Activated CD4-positive, alpha-beta T cell treated with anti-CD3 and anti-CD28 coated beads for 36 hours (primary cell): ENCODE results near the gene RPN2. TPM values are rescaled to one million over a fixed set of nuclear protein-coding genes. Genes with fewer than 3 reads are reported as not detected.

Experiments
- ATAC-seq: fragments of 200-7000 bp; cut with Tn5 transposase; one replicate; pipeline ENCODE4 v1.10.0; 2021; ENCODE audit warnings: mild to moderate bottlenecking, moderate library complexity
- CTCF ChIA-PET: fragments of 350-600 bp; sonication (Branson Sonifier 250); formaldehyde crosslinking; loops from one replicate; lab custom pipeline; 2021; ENCODE audit warnings: antibody characterized with exemption; lab: Charles Lee
- POLR2A ChIA-PET: fragments of 350-600 bp; sonication (Branson Sonifier 250); formaldehyde crosslinking; loops from one replicate; lab custom pipeline; 2021; ENCODE audit warnings: antibody characterized with exemption, inconsistent platforms; lab: Charles Lee
- DNase-seq: peaks from one replicate; pipeline ENCODE4 v3.0.0-alpha.2; 2020
- H3K27ac Mint-ChIP-seq: one replicate; pipeline ENCODE4 v1.8.0; 2021; ENCODE audit warnings: mixed read lengths
- H3K27me3 Mint-ChIP-seq: one replicate; pipeline ENCODE4 v1.8.0; 2021; ENCODE audit warnings: mixed read lengths
- H3K36me3 Mint-ChIP-seq: one replicate; pipeline ENCODE4 v1.8.0; 2021; ENCODE audit warnings: low read depth, mixed read lengths
- H3K4me1 Mint-ChIP-seq: one replicate; pipeline ENCODE4 v1.8.0; 2021; ENCODE audit warnings: mixed read lengths
- H3K4me3 Mint-ChIP-seq: one replicate; pipeline ENCODE4 v1.8.0; 2021; ENCODE audit warnings: mild to moderate bottlenecking, moderate library complexity, mixed read lengths
- H3K9me3 Mint-ChIP-seq: one replicate; pipeline ENCODE4 v1.8.0; 2021; ENCODE audit warnings: low read depth, mixed read lengths
- intact Hi-C, 2 experiments: fragments of 100-400 bp; cut with DNase I in 1 of 2; cut with micrococcal nuclease in 1 of 2; formaldehyde crosslinking; loops; one replicate each; pipeline versions ENCODE4 v1.14.2 to v1.15.1; 2022 to 2024; cut with DNase I, micrococcal nuclease
- total RNA-seq, 2 experiments: library from RNA; stranded (reverse); gene quantifications; one replicate each; pipeline ENCODE4 v1.2.3, GENCODE V29; 2021

The RPN2 gene
- total RNA-seq, 2 experiments from 2014 or later = 103 to 115 TPM

DNA sequence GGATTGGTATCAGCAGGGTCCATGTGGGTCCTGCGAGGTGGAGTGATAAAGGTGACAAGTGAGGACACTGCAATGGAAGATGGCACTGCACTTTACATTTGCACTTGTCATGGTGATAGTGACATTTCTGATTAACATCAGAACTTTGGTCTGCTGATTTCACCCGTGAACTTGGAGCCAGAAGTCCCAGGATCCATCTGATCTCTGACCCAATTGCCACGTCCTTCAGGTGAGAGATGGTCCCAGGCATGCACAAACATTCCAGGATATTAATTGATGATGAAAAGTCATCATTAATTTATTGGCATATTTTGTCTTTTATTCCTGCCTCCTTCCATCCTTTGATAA, 92.3 kb downstream of the RPN2 start:
- DNase-seq (no peak), ATAC-seq (no peak)
- ChIA-PET POLR2A (no interaction called here), CTCF (interaction anchor here (0.6 to 2.4 kb wide), 6 partner anchors 12 to 297 kb away, joined by 3 to 24 read pairs (median 6); no protein-coding TSS in a partner anchor)
- intact Hi-C loops = no loop called here
- Mint-ChIP-seq H3K9me3 (no peaks in the 10 kb centered on the region), H3K27me3 (peaks cover 2% of the 10 kb centered on the region), H3K36me3 (no peaks in the 10 kb centered on the region), H3K4me1 (no peaks in the 10 kb centered on the region), H3K4me3 (no peak overlapping the region), H3K27ac (no peak overlapping the region)

DNA sequence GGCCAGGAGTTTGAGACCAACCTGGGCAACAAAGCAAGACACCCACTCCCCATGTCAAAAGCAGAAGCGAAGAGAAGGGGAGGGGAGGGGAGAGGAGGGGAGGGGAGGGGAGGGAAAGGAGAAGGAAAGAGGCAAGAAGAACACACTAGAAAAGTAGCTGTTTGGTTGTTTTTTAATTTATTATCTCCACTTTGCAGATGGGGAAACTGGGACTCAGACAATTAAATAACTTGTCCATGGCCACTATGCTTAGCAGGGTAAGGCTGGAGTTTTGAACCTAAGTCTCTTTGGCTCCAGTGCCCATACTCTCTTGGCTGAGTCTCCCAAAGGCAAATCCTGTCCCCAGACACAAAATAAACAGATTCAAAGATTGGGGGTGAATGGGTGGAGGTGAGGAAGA, 94.9 kb downstream of the RPN2 start:
- POLR2A ChIA-PET = no interaction called here
- ATAC-seq (no peak), DNase-seq (no peak)
- H3K4me3 Mint-ChIP-seq = no peak overlapping the region
- H3K9me3 Mint-ChIP-seq = no peaks in the 10 kb centered on the region
- H3K27me3 Mint-ChIP-seq = no peaks in the 10 kb centered on the region
- CTCF ChIA-PET = no interaction called here
- H3K27ac Mint-ChIP-seq = no peak overlapping the region
- peaks cover 4% of the 10 kb centered on the region for H3K4me1 Mint-ChIP-seq
- intact Hi-C loops = no loop called here
- no peaks in the 10 kb centered on the region for H3K36me3 Mint-ChIP-seq

GRCh38 chr20:37274851-37275524, 95.9 kb downstream of the RPN2 start:
- Mint-ChIP-seq H3K27ac (no peak overlapping the region), H3K27me3 (no peaks in the 10 kb centered on the region), H3K4me3 (no peak overlapping the region), H3K36me3 (no peaks in the 10 kb centered on the region), H3K4me1 (peaks cover 4% of the 10 kb centered on the region), H3K9me3 (no peaks in the 10 kb centered on the region)
- POLR2A ChIA-PET = no interaction called here
- intact Hi-C loops = no loop called here
- DNase-seq = no peak
- ATAC-seq = no peak
- CTCF ChIA-PET = interaction anchor here (1.2 kb wide), 1 partner anchor 110 kb away, joined by 3 read pairs; no protein-coding TSS in a partner anchor

- Mint-ChIP-seq H3K4me1 (peaks cover 4% of the 10 kb centered on the region), H3K36me3 (no peaks in the 10 kb centered on the region), H3K4me3 (no peak overlapping the region), H3K27ac (no peak overlapping the region), H3K27me3 (peaks cover 1% of the 10 kb centered on the region), H3K9me3 (no peaks in the 10 kb centered on the region)
- ATAC-seq = peak; percentile 86
- peak; percentile 45 for DNase-seq
- intact Hi-C loops = no loop called here
- POLR2A ChIA-PET = no interaction called here
- CTCF ChIA-PET = interaction anchor here (0.6 to 1.6 kb wide), 5 partner anchors 8 to 439 kb away, joined by 4 to 5 read pairs (median 5); no protein-coding TSS in a partner anchor
These were observed 97.5 kb downstream of the RPN2 start for GRCh38 chr20:37276494-37277252.

GRCh38 chr20:37277253-37277593, 98.1 kb downstream of the RPN2 start:
- ChIA-PET CTCF (interaction anchor here (0.9 to 1.1 kb wide), 2 partner anchors 9 to 32 kb away, joined by 4 to 5 read pairs; no protein-coding TSS in a partner anchor), POLR2A (interaction anchor here (0.6 kb wide), 1 partner anchor 10 kb away, joined by 3 read pairs; no protein-coding TSS in a partner anchor)
- intact Hi-C loops = no loop called here
- no peak overlapping the region for H3K27ac Mint-ChIP-seq
- H3K9me3 Mint-ChIP-seq = no peaks in the 10 kb centered on the region
- ATAC-seq = no peak
- H3K36me3 Mint-ChIP-seq = no peaks in the 10 kb centered on the region
- no peak for DNase-seq
- no peak overlapping the region for H3K4me3 Mint-ChIP-seq
- H3K27me3 Mint-ChIP-seq = peaks cover 1% of the 10 kb centered on the region
- peaks cover 4% of the 10 kb centered on the region for H3K4me1 Mint-ChIP-seq

- DNase-seq (no peak), ATAC-seq (no peak)
- intact Hi-C loops = no loop called here
- H3K4me3 Mint-ChIP-seq = no peak overlapping the region
- no peak overlapping the region for H3K27ac Mint-ChIP-seq
- peaks cover 4% of the 10 kb centered on the region for H3K4me1 Mint-ChIP-seq
- no peaks in the 10 kb centered on the region for H3K36me3 Mint-ChIP-seq
- POLR2A ChIA-PET = no interaction called here
- H3K27me3 Mint-ChIP-seq = peaks cover 4% of the 10 kb centered on the region
- no peaks in the 10 kb centered on the region for H3K9me3 Mint-ChIP-seq
- CTCF ChIA-PET = no interaction called here
These were observed 99.9 kb downstream of the RPN2 start for GRCh38 chr20:37278966-37279590.

DNA sequence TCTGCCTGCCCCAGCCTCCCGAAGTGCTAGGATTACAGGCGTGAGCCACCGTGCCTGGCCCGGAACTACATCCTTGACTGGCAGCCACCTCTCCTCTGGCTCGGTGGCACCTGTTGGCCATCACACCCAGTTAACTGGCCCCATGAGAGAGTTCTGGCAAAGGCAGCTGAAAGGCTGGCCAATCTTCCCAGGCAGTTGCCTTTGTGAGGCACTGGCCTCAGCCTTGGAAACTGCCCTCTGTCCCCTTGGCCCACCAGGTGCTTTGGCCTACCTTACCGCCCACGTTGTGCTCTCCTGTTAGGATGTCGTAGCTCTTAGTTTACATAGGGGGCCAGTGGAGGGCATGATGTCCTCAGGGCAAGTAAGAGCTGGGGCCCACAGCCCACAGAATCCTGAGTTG, 100.7 kb downstream of the RPN2 start:
- H3K4me3 Mint-ChIP-seq = no peak overlapping the region
- H3K9me3 Mint-ChIP-seq = no peaks in the 10 kb centered on the region
- DNase-seq (no peak), ATAC-seq (no peak)
- peaks cover 4% of the 10 kb centered on the region for H3K4me1 Mint-ChIP-seq
- POLR2A ChIA-PET = no interaction called here
- intact Hi-C loops = no loop called here
- H3K36me3 Mint-ChIP-seq = no peaks in the 10 kb centered on the region
- CTCF ChIA-PET = interaction anchor here (0.6 to 0.9 kb wide), 2 partner anchors 182 to 251 kb away, joined by 3 read pairs; no protein-coding TSS in a partner anchor
- H3K27me3 Mint-ChIP-seq = peaks cover 4% of the 10 kb centered on the region
- no peak overlapping the region for H3K27ac Mint-ChIP-seq

- POLR2A ChIA-PET = no interaction called here
- Mint-ChIP-seq H3K9me3 (no peaks in the 10 kb centered on the region), H3K4me3 (no peak overlapping the region), H3K27ac (no peak overlapping the region), H3K27me3 (peaks cover 4% of the 10 kb centered on the region), H3K4me1 (peaks cover 4% of the 10 kb centered on the region), H3K36me3 (no peaks in the 10 kb centered on the region)
- DNase-seq (no peak), ATAC-seq (no peak)
- CTCF ChIA-PET = interaction anchor here (0.6 to 0.9 kb wide), 2 partner anchors 181 to 250 kb away, joined by 3 read pairs; no protein-coding TSS in a partner anchor
- intact Hi-C loops = no loop called here
These were observed 101.3 kb downstream of the RPN2 start for GRCh38 chr20:37280403-37280802.

GRCh38 chr20:37282556-37282955, 103.4 kb downstream of the RPN2 start:
- Mint-ChIP-seq H3K27me3 (peaks cover 4% of the 10 kb centered on the region), H3K9me3 (no peaks in the 10 kb centered on the region), H3K36me3 (no peaks in the 10 kb centered on the region), H3K4me3 (no peak overlapping the region), H3K27ac (no peak overlapping the region), H3K4me1 (no peaks in the 10 kb centered on the region)
- no peak for DNase-seq
- ATAC-seq = no peak
- POLR2A ChIA-PET = no interaction called here
- intact Hi-C loops = loop anchor here in 1 of 2 experiments (2.0 kb wide), 1 partner anchor 76 kb away; no protein-coding TSS in a partner anchor
- CTCF ChIA-PET = interaction anchor here (0.6 to 0.9 kb wide), 2 partner anchors 17 to 254 kb away, joined by 3 read pairs; no protein-coding TSS in a partner anchor

DNA sequence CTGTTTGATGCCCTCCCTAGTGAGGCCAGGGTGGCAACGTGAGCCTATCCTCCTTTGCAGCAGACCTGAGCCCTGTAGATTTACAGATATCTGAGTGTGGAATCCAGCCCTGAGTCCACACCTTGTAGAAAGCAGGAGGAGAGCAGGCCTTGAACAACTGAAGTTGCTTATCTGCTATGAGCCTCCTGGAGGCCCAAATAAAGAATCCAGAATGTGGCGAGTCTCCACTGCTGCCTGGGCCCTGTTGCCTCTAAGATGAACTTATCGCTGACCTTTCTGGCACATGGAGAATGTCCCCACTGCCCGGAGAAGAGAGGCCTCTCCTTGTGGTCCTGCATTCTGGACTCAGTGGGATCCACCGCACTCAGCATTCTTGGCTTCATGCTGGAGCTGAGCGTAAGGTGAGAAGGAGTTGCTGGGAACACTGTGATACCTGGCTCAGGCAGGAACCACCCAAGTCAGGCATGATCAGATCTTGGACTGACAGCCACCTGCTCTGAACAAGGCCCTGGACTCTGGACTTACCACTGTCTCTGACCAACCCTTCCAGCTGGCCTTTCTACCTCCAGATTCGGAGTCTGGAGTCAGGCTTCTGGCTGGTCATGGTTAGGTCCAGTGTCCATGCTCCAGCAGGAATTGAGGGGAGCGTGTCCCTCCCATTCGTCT, 104.5 kb downstream of the RPN2 start:
- Mint-ChIP-seq H3K27ac (no peak overlapping the region), H3K9me3 (no peaks in the 10 kb centered on the region), H3K36me3 (no peaks in the 10 kb centered on the region), H3K27me3 (peaks cover 4% of the 10 kb centered on the region), H3K4me1 (peaks cover 1% of the 10 kb centered on the region), H3K4me3 (no peak overlapping the region)
- no peak for ATAC-seq
- ChIA-PET POLR2A (no interaction called here), CTCF (interaction anchor here (0.6 kb wide), 1 partner anchor 94 kb away, joined by 3 read pairs; no protein-coding TSS in a partner anchor)
- DNase-seq = no peak
- intact Hi-C loops = loop anchor here in 1 of 2 experiments (2.0 kb wide), 1 partner anchor 75 kb away; no protein-coding TSS in a partner anchor

DNA sequence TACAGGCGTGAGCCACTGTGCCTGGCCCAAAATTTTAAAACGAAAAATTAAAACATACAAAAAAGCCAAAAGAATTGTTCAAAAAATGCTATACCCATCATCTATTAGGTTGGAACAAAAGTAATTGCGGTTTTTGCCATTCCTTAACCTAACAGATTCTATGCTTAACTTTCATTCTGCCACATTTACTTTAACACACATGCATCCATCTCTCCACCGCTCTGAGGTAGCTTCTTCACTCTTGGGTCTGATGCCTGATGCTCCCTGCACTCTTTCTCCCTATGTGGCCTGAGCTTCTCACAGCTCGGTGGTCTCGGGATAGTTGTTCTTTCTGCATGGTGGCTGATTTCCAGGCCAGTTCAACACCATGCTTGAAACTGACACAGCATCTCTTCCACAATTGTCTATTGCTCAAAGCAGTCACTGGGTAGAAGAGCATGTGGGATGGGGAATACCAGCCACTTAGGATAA, 105.6 kb downstream of the RPN2 start:
- intact Hi-C loops = loop anchor here (5.0 kb wide), 2 partner anchors 243 to 537 kb away; partner anchors contain the start of genes BLCAP (in 1 of the 2) and NDRG3 (in 1 of the 2)
- peaks cover 3% of the 10 kb centered on the region for H3K4me1 Mint-ChIP-seq
- no peak overlapping the region for H3K27ac Mint-ChIP-seq
- ChIA-PET CTCF (no interaction called here), POLR2A (no interaction called here)
- ATAC-seq (no peak), DNase-seq (no peak)
- no peaks in the 10 kb centered on the region for H3K9me3 Mint-ChIP-seq
- H3K36me3 Mint-ChIP-seq = no peaks in the 10 kb centered on the region
- no peak overlapping the region for H3K4me3 Mint-ChIP-seq
- H3K27me3 Mint-ChIP-seq = peaks cover 4% of the 10 kb centered on the region
